Measurements from ENCODE around the gene DSCAM. TPM values are rescaled to one million over a fixed set of nuclear protein-coding genes. Genes with fewer than 3 reads are reported as not detected.
A peak's percentile ranks its signal among the peaks of the same experiment; 100 is the strongest.
"Not testable (repeated sequence)": the region's sequence is repeated elsewhere in the genome, so short reads cannot be mapped to it uniquely, and the experiment has no call there.

Gene DSCAM
- total and polyA plus RNA-seq, 2 experiments from 2014 or later, result 0.07 TPM; not detected in 1

GRCh38 chr21:40043423-40043822, 803.5 kb downstream of the DSCAM start:
- H2AFZ ChIP-seq, result no peak overlapping the region
- H3F3A ChIP-seq (replicated peaks; ENCODE audit: low read depth), result no peaks in the 10 kb centered on the region
- no peaks in the 10 kb centered on the region for H3K4me1 Mint-ChIP-seq
- H3K79me2 ChIP-seq (replicated peaks; ENCODE audit: insufficient read depth), result no peaks in the 10 kb centered on the region
- no peaks in the 10 kb centered on the region for H4K20me1 ChIP-seq (replicated peaks; ENCODE audit: insufficient read depth)
- 0 out of 2 replicates have a peak, but pooled peaks cover 2% of the 10 kb centered on the region for H3K9me2 ChIP-seq (ENCODE audit: insufficient read depth)
- DNase-seq (ENCODE audit: low spot score) (peak; percentile 2), ATAC-seq (peak; percentile 36; the same call in 1 of the 3 replicates)
- no peak overlapping the region for H3K4me2 ChIP-seq
- no peak overlapping the region for H3K27ac ChIP-seq (ENCODE audit: low read depth)
- H3K4me3 Mint-ChIP-seq, result no peak overlapping the region
- TF ChIP-seq NANOG (IDR thresholded peaks at IDR 0.05; ENCODE audit: borderline replicate concordance) (no peak), CTCF (conservative IDR thresholded peaks at IDR 0.05; ENCODE audit: low read depth in 2 of 2) (peak; percentile 13 to 44; a peak in 2 of 4 replicates)
- H3K9me3 Mint-ChIP-seq, result peaks cover 7% of the 10 kb centered on the region
- no peaks in the 10 kb centered on the region; the same call in 2 of the 3 replicates for H3K36me3 Mint-ChIP-seq (ENCODE audit: low read depth)
- H3K27me3 Mint-ChIP-seq (ENCODE audit: insufficient read depth, low read depth, poor library complexity), result no peaks in the 10 kb centered on the region
- no peak overlapping the region for H3K4me3 ChIP-seq
- no peaks in the 10 kb centered on the region for H3K4me1 ChIP-seq (ENCODE audit: insufficient read depth)
- H3K36me3 ChIP-seq (ENCODE audit: insufficient read depth), result no peaks in the 10 kb centered on the region
- no peak overlapping the region for H3K27ac Mint-ChIP-seq
- no peaks in the 10 kb centered on the region for H3K27me3 ChIP-seq (ENCODE audit: insufficient read depth)

- Histone ChIP-seq H3K4me2 (no peak overlapping the region), H3K36me3 (ENCODE audit: insufficient read depth) (no peaks in the 10 kb centered on the region), H3K4me3 (no peak overlapping the region), H3K27me3 (ENCODE audit: insufficient read depth) (no peaks in the 10 kb centered on the region), H3F3A (replicated peaks; ENCODE audit: low read depth) (no peaks in the 10 kb centered on the region), H3K27ac (ENCODE audit: low read depth) (no peak overlapping the region), H3K79me2 (replicated peaks; ENCODE audit: insufficient read depth) (no peaks in the 10 kb centered on the region), H3K4me1 (ENCODE audit: insufficient read depth) (no peaks in the 10 kb centered on the region), H3K9me2 (ENCODE audit: insufficient read depth) (0 out of 2 replicates have a peak, but pooled peaks cover 2% of the 10 kb centered on the region), H4K20me1 (replicated peaks; ENCODE audit: insufficient read depth) (no peaks in the 10 kb centered on the region), H2AFZ (no peak overlapping the region)
- Mint-ChIP-seq H3K27ac (no peak overlapping the region), H3K27me3 (ENCODE audit: insufficient read depth, low read depth, poor library complexity) (no peaks in the 10 kb centered on the region), H3K9me3 (peaks cover 7% of the 10 kb centered on the region), H3K4me1 (no peaks in the 10 kb centered on the region), H3K36me3 (ENCODE audit: low read depth) (no peaks in the 10 kb centered on the region; the same call in 2 of the 3 replicates), H3K4me3 (no peak overlapping the region)
- ATAC-seq (no peak), DNase-seq (ENCODE audit: low spot score) (no peak)
- TF ChIP-seq EZH2 (IDR thresholded peaks at IDR 0.05; ENCODE audit: low read depth, unreplicated experiment), result no peak
- TF ChIP-seq ZNF462 (CRISPR knock-in tag; IDR thresholded peaks at IDR 0.05), result no peak
Measured at GRCh38 chr21:40041446-40041845, 805.5 kb downstream of the DSCAM start.

GRCh38 chr21:40033156-40033782, 813.7 kb downstream of the DSCAM start:
- not testable (repeated sequence) for H3K4me1 ChIP-seq (ENCODE audit: insufficient read depth); H3K27ac ChIP-seq (ENCODE audit: low read depth); H3K4me3 Mint-ChIP-seq; H4K20me1 ChIP-seq (replicated peaks; ENCODE audit: insufficient read depth); H3K36me3 ChIP-seq (ENCODE audit: insufficient read depth); H3K4me3 ChIP-seq; ATAC-seq; H3K79me2 ChIP-seq (replicated peaks; ENCODE audit: insufficient read depth); H3K27me3 ChIP-seq (ENCODE audit: insufficient read depth); H3F3A ChIP-seq (replicated peaks; ENCODE audit: low read depth); H3K9me2 ChIP-seq (ENCODE audit: insufficient read depth)
- H3K4me2 ChIP-seq, result 0 out of 2 replicates have a peak overlapping the region, but pooled peaks have one; percentile 32
- Mint-ChIP-seq H3K36me3 (ENCODE audit: low read depth) (peaks cover 23% of the 10 kb centered on the region), H3K27me3 (ENCODE audit: insufficient read depth, low read depth, poor library complexity) (peaks cover 11% of the 10 kb centered on the region), H3K4me1 (peaks cover 17% of the 10 kb centered on the region), H3K9me3 (peaks cover 40% of the 10 kb centered on the region), H3K27ac (peak overlapping the region; percentile 92)
- DNase-seq (ENCODE audit: low spot score), result peak; percentile 15
- H2AFZ ChIP-seq, result 0 out of 2 replicates have a peak overlapping the region, but pooled peaks have one; percentile 52

Data from GM23338 (cell line).